WTC11 (cell line): ENCODE measurements around the gene PCNX3.

Source experiments
- ATF3 ChIP-seq: sonication (generic); formaldehyde crosslinking; conservative IDR thresholded peaks from 2 replicates; pipeline ENCODE4 v1.8.1; 2022; ENCODE audit warnings: mild to moderate bottlenecking, missing genetic modification reagents
- ATF6 ChIP-seq: sonication (generic); formaldehyde crosslinking; IDR thresholded peaks from 2 replicates; pipeline ENCODE4 v1.8.1; 2023; ENCODE audit warnings: mild to moderate bottlenecking, missing genetic modification reagents
- CBFB ChIP-seq: sonication (generic); formaldehyde crosslinking; IDR thresholded peaks from 2 replicates; pipeline ENCODE4 v1.8.1; 2022; ENCODE audit warnings: mild to moderate bottlenecking, low read depth, missing genetic modification reagents
- CTCF ChIP-seq: fragments of 200-600 bp; IDR thresholded peaks from 2 replicates; pipeline ENCODE4 v1.8.0; 2022; ENCODE audit warnings: antibody characterized with exemption
- MYBL2 ChIP-seq: sonication (generic); formaldehyde crosslinking; IDR thresholded peaks from 2 replicates; pipeline ENCODE4 v1.8.1; 2023; ENCODE audit warnings: mild to moderate bottlenecking, moderate library complexity, missing genetic modification reagents

GRCh38 chr11:65583589-65583988 lies 32.0 kb upstream of the PCNX3 start:
- no peak for TF ChIP-seq CTCF
- no peak for TF ChIP-seq ATF6
- no peak for TF ChIP-seq CBFB (CRISPR knock-in tag)
- TF ChIP-seq MYBL2 (CRISPR knock-in tag), result no peak
- TF ChIP-seq ATF3 (CRISPR knock-in tag), result no peak
